A549 treated with AZD9567 at 1 μM for 4 hours (cell line): Measurements from ENCODE around the gene P2RY14. TPM values are rescaled to one million over a fixed set of nuclear protein-coding genes. Genes with fewer than 3 reads are reported as not detected.

Experiments used
- total RNA-seq: library from RNA; stranded (reverse); fragments of 200-300 nt; extraction: Qiagen RNA extraction; gene quantifications from 5 replicates; pipeline ENCODE4 v1.2.3, GENCODE V29; 2022; ENCODE audit not compliant: insufficient read depth

The P2RY14 gene
- total RNA-seq = not detected in 5 replicates

GRCh38 chr3:151278230-151278629 is at the start of gene P2RY14:
Gene P2RY14, minus strand, starts transcription at chr3:151278542. Its CDS starts 64,226 bp downstream, at chr3:151214316.

GRCh38 chr3:151316267-151316991 is 38.1 kb upstream of the P2RY14 start, which contains the start of gene GPR87:
Gene GPR87, minus strand, starts transcription at chr3:151316820. Its CDS starts 16,720 bp downstream, at chr3:151300100.

DNA sequence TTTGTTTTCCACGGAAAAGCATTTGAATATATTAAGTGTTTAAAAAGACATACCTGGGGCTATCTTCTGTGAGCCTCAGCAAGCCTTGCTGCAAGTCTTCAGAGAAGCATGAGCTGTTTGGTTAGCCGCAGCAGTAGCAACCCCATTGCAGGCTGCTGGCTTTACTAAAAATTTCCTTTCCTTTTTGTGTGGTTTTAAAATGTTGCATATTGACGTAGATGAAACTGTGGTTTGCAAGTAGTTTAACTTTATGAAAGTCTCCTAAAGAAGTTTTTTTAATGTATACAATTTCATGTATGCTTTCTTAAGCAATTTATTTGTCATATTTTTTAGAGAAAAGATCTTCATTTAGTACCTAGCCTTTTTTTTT is 75.3 kb downstream of the P2RY14 start, which contains the start of gene GPR171:
Gene GPR171, minus strand, starts transcription at position 166 of the 370 bp plus-strand sequence. CDS start 3,830 bp downstream, outside the sequence.

Other genes starting within 250 kb of the P2RY14 start
- 0.29 to 0.65 TPM (median 0.44 TPM) in 5 replicates for gene MED12L, start 192.9 kb downstream of the P2RY14 start, total RNA-seq
- not detected in 5 replicates for gene GPR171, start 75.3 kb downstream of the P2RY14 start, total RNA-seq
- gene GPR87, start 38.3 kb upstream of the P2RY14 start, total RNA-seq = 1.1 to 4.1 TPM (median 1.3 TPM) in 5 replicates
- gene P2RY13, start 51.0 kb upstream of the P2RY14 start, total RNA-seq = not detected in 5 replicates
- gene P2RY12, start 106.2 kb upstream of the P2RY14 start, total RNA-seq = not detected in 5 replicates
- gene IGSF10, start 182.5 kb upstream of the P2RY14 start, total RNA-seq = 0.31 to 0.56 TPM (median 0.35 TPM) in 4 of 5 replicates, not detected in the other